GM12874 (cell line): Measurements from ENCODE around the gene PRUNE2.

ENCODE experiments used
- TF ChIP-seq, protein P1 (sequence below): IDR thresholded peaks from 2 replicates; pipeline ENCODE4 v1.5.1; 2011; ENCODE audit warnings: low read depth, mild to moderate bottlenecking, control low read depth, low read length, moderate library complexity; ENCODE audit not compliant: insufficient read depth

The PRUNE2 gene

DNA sequence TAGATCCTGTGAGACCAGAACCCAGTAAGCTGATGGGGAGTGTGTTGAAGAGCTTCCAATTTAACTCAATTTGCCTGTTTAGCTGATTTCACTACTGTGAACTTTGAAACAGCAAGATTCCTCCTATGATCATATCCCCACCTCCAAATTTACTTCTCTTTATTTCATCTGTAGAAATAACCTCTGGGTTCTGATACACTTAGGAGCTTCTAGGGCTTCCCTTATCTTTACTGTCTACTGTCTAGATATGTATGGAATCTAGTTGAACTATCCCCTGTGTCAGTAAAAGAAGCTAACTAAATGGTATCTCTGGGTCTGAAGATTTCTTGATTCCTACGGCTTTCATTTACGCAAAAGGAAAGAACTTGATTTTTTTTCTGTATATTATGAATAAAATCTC lies 330.2 kb downstream of the PRUNE2 start:
- TF ChIP-seq, protein P1, sequence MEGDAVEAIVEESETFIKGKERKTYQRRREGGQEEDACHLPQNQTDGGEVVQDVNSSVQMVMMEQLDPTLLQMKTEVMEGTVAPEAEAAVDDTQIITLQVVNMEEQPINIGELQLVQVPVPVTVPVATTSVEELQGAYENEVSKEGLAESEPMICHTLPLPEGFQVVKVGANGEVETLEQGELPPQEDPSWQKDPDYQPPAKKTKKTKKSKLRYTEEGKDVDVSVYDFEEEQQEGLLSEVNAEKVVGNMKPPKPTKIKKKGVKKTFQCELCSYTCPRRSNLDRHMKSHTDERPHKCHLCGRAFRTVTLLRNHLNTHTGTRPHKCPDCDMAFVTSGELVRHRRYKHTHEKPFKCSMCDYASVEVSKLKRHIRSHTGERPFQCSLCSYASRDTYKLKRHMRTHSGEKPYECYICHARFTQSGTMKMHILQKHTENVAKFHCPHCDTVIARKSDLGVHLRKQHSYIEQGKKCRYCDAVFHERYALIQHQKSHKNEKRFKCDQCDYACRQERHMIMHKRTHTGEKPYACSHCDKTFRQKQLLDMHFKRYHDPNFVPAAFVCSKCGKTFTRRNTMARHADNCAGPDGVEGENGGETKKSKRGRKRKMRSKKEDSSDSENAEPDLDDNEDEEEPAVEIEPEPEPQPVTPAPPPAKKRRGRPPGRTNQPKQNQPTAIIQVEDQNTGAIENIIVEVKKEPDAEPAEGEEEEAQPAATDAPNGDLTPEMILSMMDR, result no peak

DNA sequence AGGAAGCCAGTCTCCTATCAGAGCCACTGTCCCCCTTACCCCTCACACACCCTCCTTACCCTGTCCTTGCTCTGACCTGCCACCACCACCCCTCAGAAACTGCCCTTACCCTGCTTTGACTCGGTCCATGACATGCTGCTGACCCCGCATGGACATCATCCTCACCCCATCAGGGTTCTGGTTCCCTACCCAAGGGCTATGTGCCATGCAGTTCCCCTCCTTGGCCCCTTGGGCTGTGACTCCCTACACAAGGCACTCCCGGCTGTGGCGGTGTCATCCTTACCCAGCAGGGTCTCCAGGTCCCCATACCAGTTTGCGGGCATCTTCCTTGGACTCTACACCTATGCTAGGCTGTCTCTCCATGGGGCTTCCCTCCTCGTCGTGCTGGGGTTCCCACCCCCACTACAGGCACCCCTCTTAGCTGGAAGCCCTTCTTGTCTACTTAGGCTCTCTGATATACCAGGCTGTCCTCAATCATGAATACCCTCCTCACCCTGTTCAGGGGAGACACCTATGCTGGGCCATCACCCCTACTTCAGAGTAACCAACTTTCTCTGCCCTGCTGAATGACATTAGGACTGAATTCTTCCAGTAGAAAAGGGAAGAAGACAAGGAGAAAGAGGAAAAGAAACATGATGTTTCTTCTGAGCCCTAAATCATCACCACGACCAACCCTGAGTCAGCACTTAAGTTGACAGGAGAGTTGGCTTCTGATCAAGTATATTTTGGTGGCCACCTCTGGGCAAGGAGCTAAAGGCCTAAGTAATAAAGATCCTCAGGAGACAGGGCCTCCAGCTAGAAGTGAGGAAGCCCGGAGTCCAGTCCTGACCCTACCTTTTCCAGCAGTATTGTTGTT lies 331.8 kb downstream of the PRUNE2 start:
- TF ChIP-seq, protein P1, result no peak

DNA sequence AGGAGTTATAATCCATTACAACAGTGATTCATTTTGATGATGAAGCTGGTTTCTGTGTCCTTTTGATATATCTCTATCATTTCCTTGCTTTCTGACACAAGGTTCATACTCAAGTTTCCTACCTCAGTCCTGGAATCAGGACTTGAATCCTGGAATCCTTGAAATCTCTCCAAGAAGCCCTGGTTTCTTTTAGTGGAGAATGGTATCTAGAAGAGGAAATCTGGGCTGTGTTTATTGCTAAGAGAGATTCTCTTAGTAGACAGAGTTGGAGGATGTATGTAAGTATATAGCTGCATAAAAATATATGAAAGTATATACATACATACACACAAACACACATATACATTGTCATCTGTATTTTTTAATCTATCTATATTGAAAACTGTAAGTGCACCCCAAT lies 332.5 kb downstream of the PRUNE2 start:
- TF ChIP-seq, protein P1, result no peak

DNA sequence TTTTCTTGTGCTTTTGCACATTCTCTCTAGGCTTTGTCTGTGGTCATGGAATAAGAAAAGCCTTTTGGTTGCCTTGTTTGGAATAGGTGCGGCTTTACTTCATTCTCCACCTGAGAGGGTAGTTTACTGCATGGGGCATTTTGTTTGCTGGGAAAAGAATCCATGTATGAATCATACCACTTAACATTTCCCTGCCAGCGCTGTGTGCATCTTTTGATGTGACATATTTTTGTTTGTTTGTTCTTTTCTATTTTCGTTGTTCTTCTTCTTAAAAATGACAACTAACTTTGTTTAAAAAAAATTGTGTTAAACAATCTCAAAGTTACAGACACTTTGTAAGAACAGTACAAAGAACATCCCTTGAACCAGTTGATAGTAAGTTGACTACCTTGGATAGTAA lies 333.8 kb downstream of the PRUNE2 start:
- TF ChIP-seq, protein P1, result no peak

DNA sequence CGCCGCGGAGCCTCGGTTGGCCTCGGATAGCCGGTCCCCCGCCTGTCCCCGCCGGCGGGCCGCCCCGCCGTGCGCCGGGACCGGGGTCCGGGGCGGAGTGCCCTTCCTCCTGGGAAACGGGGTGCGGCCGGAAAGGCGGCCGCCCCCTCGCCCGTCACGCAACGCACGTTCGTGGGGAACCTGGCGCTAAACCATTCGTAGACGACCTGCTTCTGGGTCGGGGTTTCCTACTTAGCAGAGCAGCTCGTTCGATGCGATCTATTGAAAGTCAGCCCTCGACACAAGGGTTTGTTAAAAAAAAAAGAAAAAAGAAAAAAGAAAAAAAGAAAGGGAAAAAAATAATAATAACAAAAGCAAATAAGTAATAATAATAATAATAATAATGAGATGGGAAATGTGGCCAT lies 334.2 kb downstream of the PRUNE2 start:
- TF ChIP-seq, protein P1, result no peak

DNA sequence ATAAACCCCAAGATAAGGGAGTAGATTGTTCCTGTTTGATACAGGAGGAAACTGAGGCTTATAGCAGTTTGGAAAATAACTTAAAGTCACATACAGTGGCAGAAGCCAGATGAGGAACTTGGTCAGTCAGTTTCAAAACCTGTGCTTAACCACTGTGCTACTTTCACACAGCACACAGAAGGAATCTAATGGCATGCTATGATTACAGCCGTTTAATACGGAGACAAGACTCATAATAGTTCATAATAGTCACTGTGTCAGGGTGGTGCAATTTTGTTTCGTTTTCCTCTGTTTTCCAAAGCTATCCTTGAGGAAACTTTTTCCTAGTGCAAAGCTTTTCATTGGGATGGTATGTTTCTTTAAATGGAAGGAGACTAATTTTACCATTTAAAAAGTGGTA lies 334.6 kb downstream of the PRUNE2 start:
- TF ChIP-seq, protein P1, result no peak

DNA sequence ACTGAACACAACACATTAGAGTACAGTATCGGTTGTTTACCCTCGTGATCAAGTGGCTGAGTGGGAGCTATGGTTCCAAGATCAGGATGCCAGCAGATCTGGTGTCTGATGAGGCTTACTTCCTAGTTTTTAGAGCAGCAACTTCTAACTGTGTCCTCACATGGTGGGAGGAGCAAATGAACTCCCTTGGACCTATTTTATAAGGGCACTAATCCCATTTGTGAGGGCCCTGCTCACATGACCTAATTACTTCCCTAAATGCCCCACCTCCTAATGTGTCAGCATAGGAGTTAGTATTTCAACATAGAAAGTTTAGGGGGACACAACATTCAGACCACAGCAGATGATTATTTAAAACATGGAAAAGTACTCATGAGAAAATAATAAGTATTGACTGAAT lies 335.1 kb downstream of the PRUNE2 start:
- TF ChIP-seq, protein P1, result no peak

DNA sequence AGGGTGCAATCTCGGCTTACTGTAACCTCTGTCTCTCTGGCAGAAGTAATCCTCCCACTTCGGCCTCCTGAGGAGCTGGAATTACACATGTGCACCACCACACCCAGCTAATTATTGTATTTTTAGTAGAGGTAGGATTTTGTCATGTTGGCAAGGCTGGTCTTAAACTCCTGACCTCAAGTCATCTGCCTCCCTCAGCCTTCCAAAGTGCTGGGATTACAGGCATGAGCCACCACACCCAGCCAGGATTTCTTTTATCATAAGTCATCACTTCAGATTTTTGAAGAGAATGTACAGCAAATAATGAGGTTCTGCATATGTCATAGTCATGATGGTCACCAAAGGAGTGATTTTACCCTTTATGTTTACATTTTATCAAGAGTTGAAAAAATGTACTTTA lies 338.8 kb downstream of the PRUNE2 start:
- TF ChIP-seq, protein P1, result no peak
